ENCODE results near the gene MDM2. TPM values are rescaled to one million over a fixed set of nuclear protein-coding genes. Genes with fewer than 3 reads are reported as not detected.

The MDM2 gene
- total RNA-seq, 1 experiment from 2014 or later = 97.1 TPM

DNA sequence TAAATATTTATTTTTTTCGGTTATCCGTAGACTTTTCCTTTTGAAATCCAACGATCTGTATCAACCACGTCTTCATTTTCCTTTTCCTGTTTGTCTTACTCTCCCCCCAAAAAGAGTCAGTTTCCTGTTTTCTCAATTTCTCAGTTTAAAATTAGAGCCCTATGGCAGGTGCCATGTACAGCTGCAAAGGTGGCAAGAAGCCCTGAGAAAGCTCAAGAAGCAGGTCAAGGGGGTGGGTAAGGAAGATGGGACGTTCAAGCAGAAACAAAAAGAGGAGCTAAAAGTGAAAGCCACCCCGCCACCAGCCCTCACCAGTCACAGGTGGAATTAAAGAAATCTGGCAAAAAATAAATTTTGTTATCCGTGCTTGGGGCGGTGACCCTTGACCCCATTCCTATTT lies 35.3 kb upstream of the MDM2 start:
- no peak overlapping the region for H3K27ac Mint-ChIP-seq (ENCODE audit: unreplicated experiment)
- BruUV-seq (replicated peaks) = no TSS peak
- H3K27me3 Mint-ChIP-seq (ENCODE audit: unreplicated experiment) = no peaks in the 10 kb centered on the region
- no peaks in the 10 kb centered on the region for H3K4me1 Mint-ChIP-seq (ENCODE audit: low read depth, unreplicated experiment)
- H3K4me3 Mint-ChIP-seq (ENCODE audit: low read depth, unreplicated experiment) = no peak overlapping the region
- no peaks in the 10 kb centered on the region for H3K36me3 Mint-ChIP-seq (ENCODE audit: insufficient read depth, unreplicated experiment)
- CTCF ChIA-PET = interaction anchor here (0.5 kb wide), 1 partner anchor 36 kb away, joined by 6 read pairs; no protein-coding TSS in a partner anchor
- intact Hi-C loops (cut with micrococcal nuclease; ENCODE audit: unreplicated experiment) = no loop called here
- no peak for DNase-seq
- H3K9me3 Mint-ChIP-seq (ENCODE audit: low read depth, unreplicated experiment) = no peaks in the 10 kb centered on the region
- TF ChIP-seq, protein P1, sequence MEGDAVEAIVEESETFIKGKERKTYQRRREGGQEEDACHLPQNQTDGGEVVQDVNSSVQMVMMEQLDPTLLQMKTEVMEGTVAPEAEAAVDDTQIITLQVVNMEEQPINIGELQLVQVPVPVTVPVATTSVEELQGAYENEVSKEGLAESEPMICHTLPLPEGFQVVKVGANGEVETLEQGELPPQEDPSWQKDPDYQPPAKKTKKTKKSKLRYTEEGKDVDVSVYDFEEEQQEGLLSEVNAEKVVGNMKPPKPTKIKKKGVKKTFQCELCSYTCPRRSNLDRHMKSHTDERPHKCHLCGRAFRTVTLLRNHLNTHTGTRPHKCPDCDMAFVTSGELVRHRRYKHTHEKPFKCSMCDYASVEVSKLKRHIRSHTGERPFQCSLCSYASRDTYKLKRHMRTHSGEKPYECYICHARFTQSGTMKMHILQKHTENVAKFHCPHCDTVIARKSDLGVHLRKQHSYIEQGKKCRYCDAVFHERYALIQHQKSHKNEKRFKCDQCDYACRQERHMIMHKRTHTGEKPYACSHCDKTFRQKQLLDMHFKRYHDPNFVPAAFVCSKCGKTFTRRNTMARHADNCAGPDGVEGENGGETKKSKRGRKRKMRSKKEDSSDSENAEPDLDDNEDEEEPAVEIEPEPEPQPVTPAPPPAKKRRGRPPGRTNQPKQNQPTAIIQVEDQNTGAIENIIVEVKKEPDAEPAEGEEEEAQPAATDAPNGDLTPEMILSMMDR (IDR thresholded peaks at IDR 0.05; ENCODE audit: unreplicated experiment) = no peak

DNA sequence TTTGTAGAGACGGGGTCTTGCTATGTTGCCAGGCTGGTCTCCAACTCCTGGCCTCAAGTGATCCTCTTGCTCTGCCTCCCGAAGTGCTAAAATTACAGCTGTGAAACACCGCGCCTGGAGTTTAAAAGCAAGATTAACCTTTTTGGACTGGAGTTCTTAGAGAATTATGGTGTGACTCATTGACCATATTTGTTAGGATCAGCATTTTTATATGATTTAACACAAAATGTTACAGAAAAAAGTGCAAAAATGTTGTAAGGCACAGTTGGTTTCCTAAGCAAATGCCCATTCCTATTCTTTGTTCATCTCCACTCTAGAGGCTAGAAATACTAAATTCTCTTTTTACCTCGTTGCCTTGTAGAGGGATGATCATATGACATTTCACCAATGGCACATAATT lies 34.4 kb upstream of the MDM2 start:
- no TSS peak for BruUV-seq (replicated peaks)
- H3K4me3 Mint-ChIP-seq (ENCODE audit: low read depth, unreplicated experiment) = no peak overlapping the region
- H3K27me3 Mint-ChIP-seq (ENCODE audit: unreplicated experiment) = no peaks in the 10 kb centered on the region
- H3K36me3 Mint-ChIP-seq (ENCODE audit: insufficient read depth, unreplicated experiment) = no peaks in the 10 kb centered on the region
- H3K27ac Mint-ChIP-seq (ENCODE audit: unreplicated experiment) = no peak overlapping the region
- TF ChIP-seq, protein P1 (IDR thresholded peaks at IDR 0.05; ENCODE audit: unreplicated experiment) = no peak
- H3K9me3 Mint-ChIP-seq (ENCODE audit: low read depth, unreplicated experiment) = no peaks in the 10 kb centered on the region
- intact Hi-C loops (cut with micrococcal nuclease; ENCODE audit: unreplicated experiment) = no loop called here
- no peaks in the 10 kb centered on the region for H3K4me1 Mint-ChIP-seq (ENCODE audit: low read depth, unreplicated experiment)
- no peak for DNase-seq
- CTCF ChIA-PET = no interaction called here

DNA sequence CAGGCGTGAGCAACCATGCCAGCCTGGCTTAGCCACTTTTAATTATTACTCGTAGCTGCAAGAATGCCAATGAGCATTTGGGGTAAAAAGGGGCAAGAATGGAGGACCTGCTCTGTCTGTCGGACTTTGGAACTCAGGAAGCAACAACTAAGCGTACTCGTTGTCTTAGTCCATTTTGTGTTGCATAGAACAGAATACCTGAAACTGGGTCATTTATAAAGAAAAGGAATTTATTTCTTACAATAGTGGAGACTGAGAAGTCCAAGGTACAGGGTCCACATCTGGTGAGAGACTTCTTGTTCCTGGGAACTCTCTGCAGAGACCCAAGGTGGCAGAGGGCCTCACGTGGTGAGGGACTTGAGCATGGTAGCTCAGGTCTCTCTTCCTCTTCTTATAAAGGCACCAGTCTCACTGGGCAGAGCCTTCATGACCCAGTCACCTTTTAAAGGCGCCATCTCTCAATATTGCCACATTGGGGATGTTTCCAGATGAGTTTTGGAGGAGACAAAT lies 32.8 kb upstream of the MDM2 start:
- CTCF ChIA-PET = no interaction called here
- no peaks in the 10 kb centered on the region for H3K36me3 Mint-ChIP-seq (ENCODE audit: insufficient read depth, unreplicated experiment)
- no peaks in the 10 kb centered on the region for H3K9me3 Mint-ChIP-seq (ENCODE audit: low read depth, unreplicated experiment)
- intact Hi-C loops (cut with micrococcal nuclease; ENCODE audit: unreplicated experiment) = no loop called here
- TF ChIP-seq, protein P1 (IDR thresholded peaks at IDR 0.05; ENCODE audit: unreplicated experiment) = no peak
- BruUV-seq (replicated peaks) = no TSS peak
- H3K27me3 Mint-ChIP-seq (ENCODE audit: unreplicated experiment) = no peaks in the 10 kb centered on the region
- no peak for DNase-seq
- no peaks in the 10 kb centered on the region for H3K4me1 Mint-ChIP-seq (ENCODE audit: low read depth, unreplicated experiment)
- H3K27ac Mint-ChIP-seq (ENCODE audit: unreplicated experiment) = no peak overlapping the region
- no peak overlapping the region for H3K4me3 Mint-ChIP-seq (ENCODE audit: low read depth, unreplicated experiment)

DNA sequence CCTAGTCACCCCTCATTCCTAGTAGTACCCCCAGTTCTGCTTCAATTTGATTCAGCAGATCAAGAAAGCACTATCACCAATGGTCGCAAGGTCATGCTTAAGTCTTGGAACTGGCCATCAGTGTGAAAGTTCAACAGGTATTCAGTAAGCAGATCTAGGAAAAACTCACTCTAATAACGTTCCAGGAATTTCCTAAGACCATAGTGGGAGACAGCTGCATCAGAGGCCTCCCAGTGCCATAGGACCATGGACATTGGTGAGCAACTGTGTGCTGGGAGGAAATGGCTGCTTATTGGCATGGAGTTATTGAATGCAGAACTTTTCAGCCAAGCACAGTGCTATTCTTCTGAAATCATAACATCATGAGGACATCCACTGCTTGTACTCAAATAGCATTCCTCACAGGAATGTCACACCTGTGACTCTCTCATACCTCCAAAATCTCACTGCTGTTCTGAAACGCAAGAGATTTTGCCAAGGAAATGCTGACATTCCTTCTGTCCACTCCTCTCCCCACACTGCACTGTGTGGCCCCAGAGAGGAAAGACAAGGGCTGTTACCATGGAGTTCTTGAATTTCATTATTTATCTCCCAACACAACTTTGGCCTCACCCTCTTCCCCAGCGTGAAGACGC lies 30.9 kb upstream of the MDM2 start:
- Mint-ChIP-seq H3K4me3 (ENCODE audit: low read depth, unreplicated experiment) (no peak overlapping the region), H3K36me3 (ENCODE audit: insufficient read depth, unreplicated experiment) (no peaks in the 10 kb centered on the region), H3K9me3 (ENCODE audit: low read depth, unreplicated experiment) (no peaks in the 10 kb centered on the region), H3K27me3 (ENCODE audit: unreplicated experiment) (no peaks in the 10 kb centered on the region), H3K4me1 (ENCODE audit: low read depth, unreplicated experiment) (no peaks in the 10 kb centered on the region), H3K27ac (ENCODE audit: unreplicated experiment) (no peak overlapping the region)
- intact Hi-C loops (cut with micrococcal nuclease; ENCODE audit: unreplicated experiment) = no loop called here
- TF ChIP-seq, protein P1 (IDR thresholded peaks at IDR 0.05; ENCODE audit: unreplicated experiment) = no peak
- DNase-seq = no peak
- CTCF ChIA-PET = no interaction called here
- no TSS peak for BruUV-seq (replicated peaks)
